IMR-90 (cell line): Measurements from ENCODE around the gene NUP42.

Source experiments
- CEBPB ChIP-seq: IDR thresholded peaks from 2 replicates; pipeline ENCODE4 v1.6.1; 2012; ENCODE audit warnings: low read depth, low read length, improper control_type of control experiment
- CTCF ChIP-seq: conservative IDR thresholded peaks from 2 replicates; pipeline ENCODE4 v1.5.1; 2012; ENCODE audit warnings: mild to moderate bottlenecking, low read depth, low read length, improper control_type of control experiment

GRCh38 chr7:23246555-23246954 lies 64.7 kb downstream of the NUP42 start, which contains the start of gene GPNMB:
- no peak for TF ChIP-seq CTCF
- TF ChIP-seq CEBPB, result no peak
